ENCODE data around the gene BANF2.

GRCh38 chr20:17684077-17684888 is 15.5 kb upstream of the BANF2 start:
- TF ChIP-seq ZBTB33 (IDR thresholded peaks at IDR 0.05) = no peak
- no peak for TF ChIP-seq BMI1 (IDR thresholded peaks at IDR 0.05; ENCODE audit: borderline replicate concordance)
- no peak for TF ChIP-seq POLR2A (IDR thresholded peaks at IDR 0.05; ENCODE audit: low read depth, low read length)
- no peak for TF ChIP-seq TCF12 (IDR thresholded peaks at IDR 0.05; ENCODE audit: low read depth, low read length)
- no peak for TF ChIP-seq JUND (IDR thresholded peaks at IDR 0.05; ENCODE audit: low read depth, low read length)
- no peak for TF ChIP-seq CTCF (IDR thresholded peaks at IDR 0.05 in 2 of 3, conservative IDR thresholded peaks at IDR 0.05 in 1 of 3; ENCODE audit: control insufficient read depth in 2 of 3, extremely low read depth in 1 of 3, insufficient read depth in 1 of 3, low read depth in 3 of 3, low read length in 3 of 3)
